Pancreas (tissue), 10 donors: ENCODE measurements around the gene ABTB1. TPM values are rescaled to one million over a fixed set of nuclear protein-coding genes. Genes with fewer than 3 reads are reported as not detected.

ENCODE experiments used
- ATAC-seq, 4 donors: fragments of 200-7000 bp; cut with Tn5 transposase; one replicate each; pipeline versions ENCODE4 v1.8.0 to v1.9.1; 2020; ENCODE audit warnings: mild to moderate bottlenecking in 4 of 4, moderate library complexity in 4 of 4
- DNase-seq, 6 donors: peaks; one replicate each; pipeline ENCODE4 v3.0.0-alpha.2; 2020
- FAIRE-seq: peaks from 2 replicates; lab custom pipeline; 2012; peaks lifted over from hg19 to GRCh38; lab: Jason Lieb, UNC
- H3K27ac ChIP-seq, 4 donors: fragments of 200-600 bp; sonication (generic); 1 replicate in 3 of 4; 2 replicates in 1 of 4; pipeline versions ENCODE4 v1.5.0 to v1.8.0; 2020
- H3K27me3 ChIP-seq, 4 donors: fragments of 200-600 bp; one replicate each; pipeline ENCODE4 v1.8.0; 2021
- H3K36me3 ChIP-seq, 3 donors: fragments of 200-600 bp; sonication (generic) in 1 of 3; one replicate each; pipeline versions ENCODE4 v1.5.0 to v1.8.0; 2020 to 2021
- H3K4me1 ChIP-seq, 3 donors: fragments of 200-600 bp; one replicate each; pipeline ENCODE4 v1.8.0; 2021
- H3K4me3 ChIP-seq, 4 donors: fragments of 200-600 bp; sonication (generic) in 2 of 4; one replicate each; pipeline versions ENCODE4 v1.5.0 to v1.8.0; 2020 to 2021
- H3K9me3 ChIP-seq, 4 donors: fragments of 200-600 bp; one replicate each; pipeline ENCODE4 v1.8.0; 2021
- WGBS, 2 donors: extraction: QIAGEN DNeasy Blood & Tissue Kit; methylation state at CpG; one replicate each; pipeline ENCODE4 v1.1.7; 2013; 5-methylcytosine and 5-hydroxymethylcytosine counted together
- intact Hi-C, 3 donors: fragments of 100-400 bp; cut with DNase I; formaldehyde crosslinking; loops; one replicate each; pipeline versions ENCODE4 v1.11.1 to v1.14.2; 2022
- polyA plus RNA-seq, 2 donors: library from polyadenylated mRNA; stranded (reverse); fragments of 200-250 nt; gene quantifications; one replicate each; pipeline ENCODE4 v1.2.3, GENCODE V29; 2013
- total RNA-seq, 6 donors: library from RNA; stranded (reverse); fragmentation: NEBNext Ultra II Directional in 4 of 6; extraction: Animal tissue kit (Norgen Biotek cat#: 25700) in 4 of 6; gene quantifications; one replicate each; pipeline versions ENCODE4 v1.2.1 to v1.2.4, GENCODE V29; 2021 to 2023
- TF ChIP-seq, protein P1 (sequence below), 4 donors: fragments of 200-600 bp; sonication (generic) in 3 of 4; IDR thresholded peaks; one replicate each; pipeline versions ENCODE4 v1.5.0 to v1.8.0; 2021; ENCODE audit warnings: antibody characterized with exemption in 4 of 4
- donor health status: healthy with polysubstance abuse.
- donor health status: DM: no; HTN: no; CAD: no; lungs with moderate emphysema.
- donor health status: DM: no; HTN: no; CAD: no.
- donor health status: control.
- donor health status: control.
- donor health status: Bipolar disorder and iron deficiency.
- donor health status: DM: yes; HTN: yes; CAD: no.
- donor health status: DM: no; HTN: no; CAD: no.
- donor health status: DM: no; HTN: no; CAD: no.
- donor health status: DM: yes; HTN: yes; CAD: no.

Gene ABTB1
- total and polyA plus RNA-seq, 8 donors: 7.6 to 60.7 (median 17.2) TPM

DNA sequence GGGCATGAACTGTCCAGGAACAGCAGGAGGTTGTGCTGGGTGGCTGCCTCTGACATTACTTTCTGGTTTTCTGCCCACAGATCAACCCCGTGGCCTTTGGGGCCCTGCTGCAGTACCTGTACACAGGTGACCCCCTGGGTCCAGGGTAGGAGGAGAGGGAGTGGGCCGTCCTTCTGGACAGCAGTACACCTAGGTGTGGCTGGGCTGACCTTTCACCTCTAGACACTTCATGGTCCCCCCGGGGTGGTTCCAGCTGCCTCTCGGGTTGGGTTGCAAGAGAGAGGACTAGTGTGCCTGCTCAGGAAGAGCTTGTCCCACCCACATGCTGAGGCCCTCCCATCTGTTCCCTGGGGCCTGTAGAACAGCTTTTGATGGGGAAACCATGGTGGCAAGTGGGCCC lies 3.7 kb downstream of the ABTB1 start:
- Histone ChIP-seq H3K4me1 (peaks cover 0 to 5% (median 4%) of the 10 kb centered on the region in 3 donors), H3K27me3 (no peaks in the 10 kb centered on the region), H3K9me3 (no peaks in the 10 kb centered on the region), H3K4me3 (no peak overlapping the region), H3K36me3 (no peaks in the 10 kb centered on the region), H3K27ac (no peak overlapping the region)
- FAIRE-seq: no peak
- ATAC-seq: no peak
- peak in 2 of 6 donors; percentile 12 to 46 for DNase-seq
- 74 to 88% methylated on average over 4 of the region's 4 CpGs for WGBS, 2 donors
- TF ChIP-seq, protein P1, sequence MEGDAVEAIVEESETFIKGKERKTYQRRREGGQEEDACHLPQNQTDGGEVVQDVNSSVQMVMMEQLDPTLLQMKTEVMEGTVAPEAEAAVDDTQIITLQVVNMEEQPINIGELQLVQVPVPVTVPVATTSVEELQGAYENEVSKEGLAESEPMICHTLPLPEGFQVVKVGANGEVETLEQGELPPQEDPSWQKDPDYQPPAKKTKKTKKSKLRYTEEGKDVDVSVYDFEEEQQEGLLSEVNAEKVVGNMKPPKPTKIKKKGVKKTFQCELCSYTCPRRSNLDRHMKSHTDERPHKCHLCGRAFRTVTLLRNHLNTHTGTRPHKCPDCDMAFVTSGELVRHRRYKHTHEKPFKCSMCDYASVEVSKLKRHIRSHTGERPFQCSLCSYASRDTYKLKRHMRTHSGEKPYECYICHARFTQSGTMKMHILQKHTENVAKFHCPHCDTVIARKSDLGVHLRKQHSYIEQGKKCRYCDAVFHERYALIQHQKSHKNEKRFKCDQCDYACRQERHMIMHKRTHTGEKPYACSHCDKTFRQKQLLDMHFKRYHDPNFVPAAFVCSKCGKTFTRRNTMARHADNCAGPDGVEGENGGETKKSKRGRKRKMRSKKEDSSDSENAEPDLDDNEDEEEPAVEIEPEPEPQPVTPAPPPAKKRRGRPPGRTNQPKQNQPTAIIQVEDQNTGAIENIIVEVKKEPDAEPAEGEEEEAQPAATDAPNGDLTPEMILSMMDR (IDR thresholded peaks at IDR 0.05): no peak
- intact Hi-C loops: no loop called here

DNA sequence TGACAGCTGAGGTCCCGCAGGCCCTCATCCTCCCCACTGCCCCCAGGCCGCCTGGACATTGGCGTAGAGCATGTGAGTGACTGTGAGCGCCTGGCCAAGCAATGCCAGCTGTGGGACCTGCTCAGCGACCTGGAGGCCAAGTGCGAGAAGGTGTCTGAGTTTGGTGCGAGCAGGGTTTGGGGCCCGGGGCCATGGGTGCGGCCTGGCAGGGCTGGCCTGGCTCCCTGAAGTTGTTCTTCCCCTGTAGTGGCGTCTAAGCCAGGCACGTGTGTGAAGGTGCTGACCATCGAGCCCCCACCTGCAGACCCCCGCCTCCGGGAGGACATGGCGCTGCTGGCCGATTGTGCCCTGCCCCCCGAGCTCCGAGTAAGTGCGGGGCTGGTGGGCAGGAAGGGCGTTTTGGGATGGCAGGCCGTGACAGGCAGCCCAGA lies 4.2 kb downstream of the ABTB1 start:
- TF ChIP-seq, protein P1 (IDR thresholded peaks at IDR 0.05): no peak
- H3K4me3 ChIP-seq: no peak overlapping the region
- no peaks in the 10 kb centered on the region for H3K4me1 ChIP-seq
- 90 to 94% methylated on average over 20 to 21 of the region's 21 CpGs for WGBS, 2 donors
- H3K27me3 ChIP-seq: no peaks in the 10 kb centered on the region
- intact Hi-C loops: no loop called here
- DNase-seq: peak in 3 of 6 donors; percentile 12 to 38 (median 20)
- no peak overlapping the region for H3K27ac ChIP-seq
- no peak for ATAC-seq
- FAIRE-seq: no peak
- H3K36me3 ChIP-seq: no peaks in the 10 kb centered on the region
- H3K9me3 ChIP-seq: no peaks in the 10 kb centered on the region

DNA sequence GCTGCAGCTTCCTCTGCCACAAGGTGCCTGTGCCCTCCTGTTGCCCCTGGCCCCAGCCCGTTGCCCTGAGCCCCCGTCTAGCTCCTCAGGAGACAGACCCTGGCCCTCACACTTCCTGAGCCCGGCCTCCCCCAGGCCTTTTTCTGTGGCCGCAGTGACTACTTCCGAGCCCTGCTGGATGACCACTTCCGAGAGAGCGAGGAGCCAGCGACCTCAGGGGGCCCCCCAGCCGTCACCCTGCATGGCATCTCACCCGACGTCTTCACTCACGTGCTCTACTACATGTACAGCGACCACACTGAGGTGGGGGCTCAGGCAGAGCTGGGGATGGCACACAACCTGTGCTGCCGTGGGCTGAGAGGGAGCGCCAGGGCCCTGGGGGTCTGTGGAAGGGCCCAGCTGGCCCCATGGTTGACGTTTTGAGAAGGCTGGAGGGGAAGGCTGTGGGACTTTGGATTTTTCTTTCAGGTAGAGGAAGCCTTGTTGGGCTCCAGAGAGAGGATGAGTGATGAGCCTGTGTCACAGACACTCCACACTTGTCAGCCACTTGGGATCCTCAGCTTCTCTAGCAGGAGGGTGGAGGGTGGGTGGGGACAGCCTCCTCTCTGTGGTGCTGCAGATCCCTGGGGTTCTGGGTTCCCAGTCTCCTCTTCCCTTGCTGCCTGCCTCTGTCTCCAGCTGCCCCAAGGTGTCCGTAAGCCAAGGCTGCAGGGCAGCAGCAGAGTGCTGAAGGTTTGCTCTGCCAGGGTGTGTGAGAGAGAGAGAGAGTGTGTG lies 5.0 kb downstream of the ABTB1 start:
- WGBS, 2 donors: 91 to 93% methylated on average over 17 of the region's 17 CpGs
- no peak overlapping the region for H3K27ac ChIP-seq
- peak in 3 of 6 donors; percentile 5 to 42 (median 18) for DNase-seq

DNA sequence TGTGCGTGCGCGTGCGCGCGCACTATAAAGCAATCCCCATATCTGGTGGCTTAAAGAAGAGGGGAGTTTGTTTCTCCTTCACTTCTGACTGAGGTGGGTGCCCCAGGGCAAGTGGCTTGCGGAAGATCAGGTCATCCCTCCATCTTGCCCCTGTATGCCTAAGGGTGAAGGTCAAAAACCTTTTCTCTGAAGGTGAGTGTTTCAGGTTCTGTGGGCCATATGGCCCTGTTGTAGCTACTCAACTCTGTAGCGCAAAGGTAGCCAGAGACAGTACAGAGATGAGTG lies 5.5 kb downstream of the ABTB1 start:
- WGBS, 2 donors: 95% methylated on average over 8 of the region's 8 CpGs
- H3K36me3 ChIP-seq: no peaks in the 10 kb centered on the region
- no peaks in the 10 kb centered on the region for H3K27me3 ChIP-seq
- intact Hi-C loops: no loop called here
- FAIRE-seq (no peak), ATAC-seq (no peak), DNase-seq (no peak)
- H3K4me1 ChIP-seq: no peaks in the 10 kb centered on the region
- TF ChIP-seq, protein P1 (IDR thresholded peaks at IDR 0.05): no peak
- no peaks in the 10 kb centered on the region for H3K9me3 ChIP-seq
- H3K4me3 ChIP-seq: no peak overlapping the region
- no peak overlapping the region for H3K27ac ChIP-seq

More for the DNA sequence above, 5.0 kb downstream of the ABTB1 start:
- ATAC-seq (no peak), FAIRE-seq (no peak)
- Histone ChIP-seq H3K9me3 (no peaks in the 10 kb centered on the region), H3K4me1 (no peaks in the 10 kb centered on the region), H3K27me3 (no peaks in the 10 kb centered on the region), H3K36me3 (no peaks in the 10 kb centered on the region), H3K4me3 (no peak overlapping the region)
- intact Hi-C loops: no loop called here
- TF ChIP-seq, protein P1 (IDR thresholded peaks at IDR 0.05): no peak
